Smooth muscle cell (in vitro differentiated cells): ENCODE data around the gene ETV1. TPM values are rescaled to one million over a fixed set of nuclear protein-coding genes. Genes with fewer than 3 reads are reported as not detected.

ENCODE experiments used
- DNase-seq: peaks from one replicate; lab custom pipeline; 2025; ENCODE audit not compliant: unreplicated experiment; lab: John Stamatoyannopoulos, UW
- H2AFZ ChIP-seq: fragments of 200-600 bp; sonication (generic); 2 replicates; pipeline ENCODE4 v1.6.0; 2016; ENCODE audit warnings: antibody characterized with exemption, low read depth, mild to moderate bottlenecking
- H3F3A ChIP-seq: fragments of 200-600 bp; sonication (generic); 2 replicates; pipeline ENCODE4 v1.6.0; 2017; ENCODE audit warnings: antibody characterized with exemption, low read depth
- H3K27ac ChIP-seq: fragments of 200-600 bp; sonication (generic); 2 replicates; pipeline ENCODE4 v1.5.1; 2016; ENCODE audit warnings: low read depth, mild to moderate bottlenecking
- H3K27me3 ChIP-seq: fragments of 200-600 bp; sonication (generic); 2 replicates; pipeline ENCODE4 v1.6.1; 2016; ENCODE audit warnings: low read depth, mild to moderate bottlenecking
- H3K36me3 ChIP-seq: fragments of 200-600 bp; sonication (generic); 2 replicates; pipeline ENCODE4 v1.5.1; 2016; ENCODE audit warnings: low read depth
- H3K4me1 ChIP-seq: fragments of 200-600 bp; sonication (generic); 2 replicates; pipeline ENCODE4 v1.5.1; 2016; ENCODE audit warnings: low read depth
- H3K4me2 ChIP-seq: fragments of 200-600 bp; sonication (generic); 2 replicates; pipeline ENCODE4 v1.6.0; 2016; ENCODE audit warnings: mild to moderate bottlenecking
- H3K4me3 ChIP-seq: fragments of 200-600 bp; sonication (generic); 2 replicates; pipeline ENCODE4 v1.5.1; 2016; ENCODE audit warnings: mild to moderate bottlenecking
- H3K79me2 ChIP-seq: fragments of 200-600 bp; sonication (generic); 2 replicates; pipeline ENCODE4 v1.6.0; 2016; ENCODE audit warnings: low read depth, mild to moderate bottlenecking
- H3K9ac ChIP-seq: fragments of 200-600 bp; sonication (generic); 2 replicates; pipeline ENCODE4 v1.6.0; 2016; ENCODE audit warnings: low read depth
- H3K9me3 ChIP-seq: fragments of 200-600 bp; sonication (generic); replicated peaks from 2 replicates; pipeline ENCODE4 v1.5.1; 2016; ENCODE audit warnings: low read depth
- H4K20me1 ChIP-seq: fragments of 200-600 bp; sonication (generic); 2 replicates; pipeline ENCODE4 v1.6.0; 2016; ENCODE audit warnings: low read depth
- CTCF ChIP-seq: fragments of 200-600 bp; sonication (generic); IDR thresholded peaks from 2 replicates; pipeline ENCODE4 v1.5.1; 2017; ENCODE audit warnings: borderline replicate concordance, mild to moderate bottlenecking, antibody characterized with exemption; ENCODE audit not compliant: insufficient read depth, poor library complexity, severe bottlenecking
- WGBS: methylation state at CpG from one replicate; pipeline ENCODE4 v1.1.7; 2016; ENCODE audit warnings: low lambda C conversion rate; 5-methylcytosine and 5-hydroxymethylcytosine counted together
- polyA plus RNA-seq: library from polyadenylated mRNA; unstranded; fragments of >200 nt; fragmentation: Nextera tagmentation; extraction: Ambion mirVana; gene quantifications from 2 replicates; pipeline ENCODE4 v1.2.1, GENCODE V29; 2016
- total RNA-seq: library from RNA; depleted of rRNA; stranded (reverse); fragments of >200 nt; gene quantifications from 2 replicates; pipeline ENCODE4 v1.2.3, GENCODE V29; 2014

The ETV1 gene
- total and polyA plus RNA-seq, 2 experiments from 2014 or later: 24.3 to 27.8 TPM

DNA sequence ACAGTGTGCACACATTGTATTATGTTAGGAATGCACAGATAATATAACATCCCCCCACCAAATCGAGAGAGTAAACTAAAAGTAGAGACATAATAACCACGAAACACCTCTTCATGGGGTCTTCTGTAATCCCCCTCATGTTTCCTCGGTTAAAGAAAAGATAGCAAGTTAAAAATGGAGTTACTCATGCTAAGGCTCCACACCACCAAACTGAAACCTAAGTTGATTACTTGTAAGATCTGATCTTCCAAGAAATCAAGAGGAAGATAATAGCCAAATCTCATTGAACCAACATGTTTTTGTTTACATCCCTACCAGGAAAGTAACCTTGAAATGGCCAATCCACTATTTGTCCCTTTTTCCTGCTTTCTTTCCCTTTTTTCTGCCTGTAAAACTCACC, 11.7 kb upstream of the ETV1 start:
- Histone ChIP-seq H4K20me1 (no peaks in the 10 kb centered on the region), H3K4me2 (no peak overlapping the region), H3K9ac (no peak overlapping the region), H3K27me3 (no peaks in the 10 kb centered on the region), H3K9me3 (no peaks in the 10 kb centered on the region), H3K4me1 (no peaks in the 10 kb centered on the region), H3K79me2 (no peaks in the 10 kb centered on the region), H3F3A (no peaks in the 10 kb centered on the region), H3K27ac (no peak overlapping the region), H3K36me3 (no peaks in the 10 kb centered on the region), H2AFZ (no peak overlapping the region), H3K4me3 (no peak overlapping the region)
- WGBS: 88% methylated on average over 3 of the region's 3 CpGs
- no peak for DNase-seq
- TF ChIP-seq CTCF: no peak

DNA sequence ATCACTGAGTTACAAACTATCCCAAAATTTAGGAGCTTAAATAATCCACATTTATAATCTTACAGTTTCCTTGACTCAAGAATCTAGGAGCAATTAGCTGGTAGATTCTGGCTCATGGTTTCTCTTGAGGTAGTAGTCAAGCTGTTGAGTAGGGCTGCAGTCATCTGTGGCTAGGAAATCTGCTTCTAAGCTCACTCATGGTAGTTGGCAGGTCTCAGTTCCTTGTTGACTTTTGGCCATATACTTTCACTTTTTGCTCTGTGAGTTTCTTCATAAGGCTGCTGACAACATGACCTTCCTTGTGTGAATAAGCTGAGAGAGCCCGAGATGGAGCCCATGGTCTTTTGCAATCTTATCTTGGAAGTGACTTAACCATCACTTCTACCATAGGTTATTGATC, 10.8 kb upstream of the ETV1 start:
- 100% methylated on average over 1 of the region's 1 CpG for WGBS

GRCh38 chr7:13998866-13999265, 9.4 kb upstream of the ETV1 start:
- no peaks in the 10 kb centered on the region for H3K4me1 ChIP-seq
- no peaks in the 10 kb centered on the region for H3K9me3 ChIP-seq
- no peaks in the 10 kb centered on the region for H3K27me3 ChIP-seq
- DNase-seq: no peak
- H3K4me2 ChIP-seq: no peak overlapping the region
- WGBS: 69% methylated on average over 5 of the region's 5 CpGs
- TF ChIP-seq CTCF: no peak
- no peaks in the 10 kb centered on the region for H4K20me1 ChIP-seq
- H3K4me3 ChIP-seq: no peak overlapping the region
- no peak overlapping the region for H3K27ac ChIP-seq
- peak overlapping the region; percentile 17 for H2AFZ ChIP-seq
- no peak overlapping the region for H3K9ac ChIP-seq
- H3F3A ChIP-seq: no peaks in the 10 kb centered on the region
- no peaks in the 10 kb centered on the region for H3K79me2 ChIP-seq
- H3K36me3 ChIP-seq: no peaks in the 10 kb centered on the region

More for the DNA sequence above, 10.8 kb upstream of the ETV1 start:
- Histone ChIP-seq H3K4me2 (no peak overlapping the region), H3K79me2 (no peaks in the 10 kb centered on the region), H3K4me1 (no peaks in the 10 kb centered on the region), H4K20me1 (no peaks in the 10 kb centered on the region), H3K27ac (no peak overlapping the region), H3K36me3 (no peaks in the 10 kb centered on the region), H3K9ac (no peak overlapping the region), H3K9me3 (no peaks in the 10 kb centered on the region), H3F3A (no peaks in the 10 kb centered on the region), H2AFZ (no peak overlapping the region), H3K4me3 (no peak overlapping the region), H3K27me3 (no peaks in the 10 kb centered on the region)
- DNase-seq: no peak
- no peak for TF ChIP-seq CTCF

- peak overlapping the region; percentile 95 for H3K4me2 ChIP-seq
- peak overlapping the region; percentile 77 for H3K4me3 ChIP-seq
- H3F3A ChIP-seq: peaks cover 12% of the 10 kb centered on the region
- H3K36me3 ChIP-seq: no peaks in the 10 kb centered on the region
- peak overlapping the region; percentile 70 for H2AFZ ChIP-seq
- peaks cover 21% of the 10 kb centered on the region for H3K4me1 ChIP-seq
- no peaks in the 10 kb centered on the region for H3K27me3 ChIP-seq
- peak overlapping the region; percentile 99 for H3K27ac ChIP-seq
- H3K9me3 ChIP-seq: no peaks in the 10 kb centered on the region
- peak overlapping the region; percentile 97 for H3K9ac ChIP-seq
- no peak for TF ChIP-seq CTCF
- WGBS: 45% methylated on average over 1 of the region's 1 CpG
- H3K79me2 ChIP-seq: peaks cover 2% of the 10 kb centered on the region
- no peak for DNase-seq
- H4K20me1 ChIP-seq: no peaks in the 10 kb centered on the region
These were observed 3.1 kb upstream of the ETV1 start for GRCh38 chr7:13992596-13992964.
